Measurements from ENCODE around the gene ADARB2.
"Not testable (repeated sequence)": the region's sequence is repeated elsewhere in the genome, so short reads cannot be mapped to it uniquely, and the experiment has no call there.

The ADARB2 gene

DNA sequence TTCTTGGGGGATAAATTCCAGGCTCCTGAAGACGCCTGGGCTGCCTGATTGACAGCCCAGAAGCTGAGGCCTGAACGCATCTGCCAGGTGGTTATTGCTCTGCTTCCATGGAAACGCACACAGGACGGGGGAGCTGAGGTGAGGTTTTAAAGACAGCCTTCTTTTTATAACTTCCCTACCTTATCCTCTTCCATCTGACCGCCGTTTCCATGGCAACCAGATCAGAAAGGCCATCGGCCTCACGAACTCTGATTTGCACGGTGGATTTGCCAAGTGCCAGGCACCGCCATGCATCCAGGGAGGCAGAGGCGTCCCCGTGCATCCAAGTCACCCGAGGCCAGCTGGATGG is 260.9 kb downstream of the ADARB2 start:
- no peak for DNase-seq

DNA sequence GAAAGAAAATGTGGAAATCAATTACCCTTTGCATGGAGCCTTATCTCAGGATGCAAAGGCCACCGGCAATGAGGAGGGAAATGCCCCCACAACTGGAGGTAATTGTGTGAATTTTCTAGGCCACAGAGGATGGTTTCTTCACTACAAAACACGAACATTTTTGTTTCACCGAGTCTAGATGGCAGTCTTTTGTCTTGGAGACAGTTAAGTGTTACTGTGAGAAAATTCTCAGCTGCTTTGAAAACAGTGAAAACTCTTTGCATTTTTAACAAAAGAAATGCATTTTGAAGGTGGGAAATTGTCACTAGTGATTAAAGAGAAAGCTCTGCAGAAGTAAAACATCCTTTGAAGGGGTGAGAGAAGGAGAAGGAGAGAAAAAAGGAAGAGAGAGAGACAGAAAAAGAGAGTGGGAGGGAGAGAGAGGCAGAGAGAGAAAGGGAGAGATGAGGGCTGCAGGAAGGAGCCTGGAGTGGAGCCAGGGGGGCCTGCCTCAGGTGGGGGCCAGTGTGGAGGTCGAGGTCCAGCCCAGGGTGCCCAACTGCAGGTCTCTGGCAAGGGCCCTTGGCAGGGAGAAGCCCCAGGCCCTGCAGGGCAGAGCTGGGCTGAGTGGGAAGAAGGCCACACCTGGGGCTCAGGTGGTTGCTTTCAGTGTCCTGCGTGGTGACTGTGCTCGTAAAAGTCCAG is 261.4 kb downstream of the ADARB2 start:
- DNase-seq: no peak

DNA sequence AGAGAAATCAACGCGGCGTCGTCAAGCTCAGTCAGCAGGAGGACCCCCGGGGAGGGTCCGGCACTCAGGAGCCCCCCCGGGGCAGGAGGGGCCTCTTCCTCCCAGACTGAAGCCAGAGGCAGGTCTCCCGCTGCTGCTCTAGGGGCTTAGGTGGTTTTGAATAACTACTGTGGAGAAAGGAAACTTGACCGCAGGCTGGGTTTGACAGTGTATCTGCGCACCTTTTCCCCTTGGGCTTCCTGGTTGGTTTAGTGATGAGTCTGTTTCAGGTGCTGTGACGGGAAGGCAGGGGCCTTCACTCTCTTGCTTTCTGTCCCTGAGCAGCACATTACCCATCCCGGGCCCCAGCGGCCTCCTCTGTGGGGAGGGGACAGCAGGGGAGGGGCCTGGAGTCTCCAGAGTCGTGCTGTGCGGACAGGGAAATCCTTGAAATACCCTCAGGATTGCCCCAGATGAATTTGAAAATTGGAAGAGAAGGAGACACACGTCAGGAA is 262.2 kb downstream of the ADARB2 start:
- no peak for DNase-seq

DNA sequence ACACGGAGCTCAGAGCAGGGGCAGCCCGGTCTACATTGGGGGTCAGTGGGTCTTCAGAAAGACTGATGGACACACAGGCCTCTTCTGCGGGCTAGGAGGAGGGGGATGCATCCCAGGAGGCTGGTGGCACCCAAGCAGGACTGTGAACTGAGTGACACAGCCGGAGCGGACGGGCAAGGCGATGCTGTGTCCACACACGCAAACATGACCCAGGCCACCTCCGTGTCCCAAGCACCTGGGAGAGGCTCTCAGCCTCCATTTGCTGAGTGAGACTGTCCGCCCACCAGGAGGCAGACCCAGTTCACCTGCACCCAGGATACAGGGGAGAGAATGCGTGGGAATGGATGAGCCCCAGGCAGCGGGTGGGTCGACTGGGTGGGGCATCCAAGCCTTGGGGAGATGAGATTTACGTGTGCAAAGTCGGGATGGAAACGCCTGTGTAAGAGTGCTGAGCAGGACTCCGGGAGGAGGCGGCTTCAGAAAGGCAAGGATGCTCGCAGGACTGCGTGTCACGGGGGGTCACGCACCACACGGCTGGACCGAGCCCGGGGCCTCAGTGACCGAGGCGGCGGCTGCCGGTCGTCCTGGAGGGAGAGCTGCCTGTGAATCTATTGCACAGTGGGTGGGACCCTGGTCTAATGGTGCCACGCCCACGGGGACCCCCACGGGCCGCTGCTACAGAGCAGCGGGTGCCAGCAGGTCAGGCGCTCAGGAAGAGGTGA is 262.8 kb downstream of the ADARB2 start:
- no peak for DNase-seq

DNA sequence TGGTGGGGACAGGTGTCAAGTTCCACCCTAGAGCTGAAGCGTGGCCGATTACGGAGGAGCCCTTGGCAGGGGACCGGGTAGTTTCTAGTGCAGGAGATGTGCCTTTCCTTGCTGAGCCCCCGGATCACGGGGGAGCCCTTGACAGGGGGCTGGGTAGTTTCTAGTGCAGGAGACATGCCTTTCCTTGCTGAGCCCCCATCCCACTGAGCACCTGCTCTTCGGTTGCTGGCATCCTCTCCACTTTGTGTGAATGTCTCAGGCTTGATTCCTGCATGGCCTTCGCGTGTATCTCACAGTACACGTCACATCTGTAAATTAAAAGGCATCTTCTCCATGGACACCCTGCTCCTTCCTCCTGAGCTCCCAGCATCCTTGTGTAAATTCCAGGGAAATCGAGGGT is 263.5 kb downstream of the ADARB2 start:
- no peak for DNase-seq

DNA sequence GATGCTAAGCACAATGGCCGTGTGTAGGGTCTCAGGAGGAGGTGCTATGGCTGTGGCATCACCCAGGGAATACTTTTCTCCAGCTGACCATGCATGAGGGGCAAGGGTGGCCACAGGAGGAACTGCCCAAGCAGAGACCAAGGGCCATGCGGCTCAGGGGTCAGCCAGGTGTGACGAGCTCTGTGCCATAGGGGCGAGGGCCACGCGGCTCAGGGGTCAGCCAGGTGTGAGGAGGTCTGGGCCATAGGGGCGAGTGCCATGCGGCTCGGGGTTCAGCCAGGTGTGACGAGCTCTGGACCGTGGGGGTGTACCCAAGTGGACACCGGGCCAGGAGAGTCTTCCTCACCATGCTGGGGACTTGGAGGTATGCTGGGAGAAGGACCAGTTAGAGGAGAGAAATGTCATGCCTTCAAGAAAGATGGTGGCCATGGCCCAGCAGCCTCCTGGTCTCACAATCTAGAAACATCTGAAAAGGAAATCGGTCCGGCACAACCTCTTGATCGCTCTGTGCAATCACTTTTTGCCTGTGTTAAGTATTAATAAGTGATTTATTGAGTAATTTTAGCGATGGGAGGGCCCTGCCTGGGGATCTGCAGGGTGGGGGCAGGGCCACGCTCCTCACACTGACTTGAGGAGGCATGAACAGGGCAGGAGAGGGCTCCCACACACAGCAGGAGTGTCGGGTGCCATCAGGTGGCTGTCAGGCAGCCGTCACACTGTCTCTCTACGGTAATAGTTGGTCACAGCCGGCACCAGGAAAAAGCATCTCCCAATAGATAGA is 265.0 kb downstream of the ADARB2 start:
- no peak for DNase-seq

DNA sequence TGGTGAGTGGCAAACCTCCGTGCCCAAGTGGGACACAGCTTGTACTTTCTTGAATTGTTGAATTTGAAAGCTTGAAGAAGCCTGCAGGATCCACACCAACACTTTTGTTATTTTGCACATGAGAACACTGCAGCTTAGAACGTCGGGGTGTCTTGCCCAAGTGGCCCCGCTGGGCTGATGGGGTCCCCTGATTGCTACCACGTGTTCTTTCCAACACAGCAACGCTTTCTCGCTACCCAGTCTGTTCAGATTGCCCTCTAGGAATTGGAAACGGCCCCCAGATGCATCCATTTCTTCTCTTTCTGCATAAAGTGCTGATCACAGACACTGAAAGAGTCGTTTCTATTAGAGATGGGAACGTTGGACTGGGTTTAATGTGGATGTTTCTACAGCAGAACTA is 268.5 kb downstream of the ADARB2 start:
- no peak for DNase-seq

DNA sequence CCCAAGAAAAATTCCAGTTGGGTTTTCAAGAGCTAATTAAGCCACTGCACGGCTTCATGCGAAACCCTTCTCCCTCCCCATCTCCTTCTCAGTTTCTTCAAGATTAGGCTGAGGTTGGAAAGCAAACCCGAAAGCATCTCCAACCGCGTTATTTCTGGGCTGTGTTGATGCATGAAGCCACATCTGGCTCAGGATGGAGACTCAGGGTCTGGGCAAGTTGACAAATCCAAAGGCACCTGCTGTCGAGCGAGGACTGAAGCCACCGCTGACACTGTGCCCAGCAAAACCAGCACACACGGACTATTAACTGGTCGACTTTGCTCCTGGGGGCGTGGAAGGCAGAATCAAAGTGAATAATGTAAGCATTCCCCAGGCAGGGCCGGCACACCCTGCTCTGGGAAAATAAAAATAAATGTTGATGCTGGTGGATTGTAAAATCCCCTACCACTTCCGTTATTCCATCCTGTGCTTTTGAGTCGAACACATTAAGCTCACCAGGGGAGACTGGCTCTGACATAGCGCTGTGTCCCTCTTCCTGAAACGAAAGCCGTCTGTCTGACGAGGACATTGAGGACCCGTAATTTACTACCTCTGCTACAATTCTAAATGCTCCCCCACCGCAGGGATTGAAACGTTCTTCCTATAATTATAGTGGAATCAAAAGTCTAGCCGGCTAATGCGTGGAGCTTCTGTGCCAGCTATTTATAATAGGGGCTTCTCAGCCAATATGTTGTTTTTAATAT is 269.8 kb downstream of the ADARB2 start:
- DNase-seq: no peak

DNA sequence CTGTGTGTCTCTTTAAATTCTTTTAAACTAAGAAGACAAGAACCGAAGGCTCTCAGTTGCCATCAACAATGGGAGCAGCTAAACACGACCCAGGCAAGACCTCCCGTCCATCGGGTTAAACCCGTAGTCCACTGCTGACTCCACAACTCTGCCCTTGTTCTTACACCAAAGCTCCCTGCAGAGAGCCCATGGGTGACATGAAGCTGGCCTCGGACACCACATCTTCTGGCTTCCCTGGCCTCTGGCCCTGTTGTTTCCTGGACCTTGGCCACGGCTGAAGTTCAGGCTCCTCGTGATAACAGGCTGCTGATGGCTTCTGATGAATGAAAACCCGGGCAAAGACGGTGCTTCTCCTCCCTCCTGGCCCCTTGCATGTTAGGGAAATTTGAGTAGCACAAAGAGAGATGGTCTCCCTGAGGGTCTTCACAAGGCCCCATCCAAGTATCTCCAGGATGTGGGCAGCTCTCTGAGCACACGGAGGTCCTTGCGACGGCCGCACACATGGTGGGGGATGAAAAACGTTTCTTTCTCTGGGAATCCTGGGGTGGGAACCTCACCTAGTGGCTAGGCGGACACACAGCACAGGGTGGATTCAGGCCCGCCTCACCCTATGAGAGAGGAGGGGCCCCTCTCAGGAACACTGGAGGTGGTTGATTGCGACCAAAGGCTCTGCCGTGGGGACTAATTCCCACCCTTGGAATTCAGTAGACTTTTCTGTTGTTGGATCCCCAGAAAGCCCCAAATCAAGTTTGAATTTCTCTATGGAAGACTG is 271.1 kb downstream of the ADARB2 start:
- DNase-seq: no peak

DNA sequence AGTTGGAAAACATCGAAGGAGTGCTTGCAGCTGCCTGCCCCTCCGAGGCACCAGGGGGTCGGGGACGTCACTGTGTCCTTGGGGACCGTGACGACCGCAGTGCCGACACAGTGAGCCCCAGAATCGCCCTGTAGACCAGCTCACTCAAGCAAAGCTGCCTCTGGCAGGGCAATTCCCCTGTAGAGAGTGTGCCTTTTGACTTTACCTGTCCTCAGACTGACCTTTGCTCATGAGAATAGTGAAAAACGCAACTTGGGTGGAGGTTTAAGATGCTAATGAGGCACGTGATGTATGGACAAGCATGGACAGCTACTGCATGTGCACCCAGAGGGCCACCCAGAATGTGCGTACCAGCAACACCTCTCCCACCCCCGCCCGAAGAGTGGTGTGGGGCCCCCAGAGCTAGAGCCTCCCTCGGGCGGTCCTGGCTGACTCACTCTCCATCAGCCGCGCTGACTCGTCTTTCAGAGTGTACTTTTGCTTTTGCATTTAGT is 271.9 kb downstream of the ADARB2 start:
- no peak for DNase-seq

DNA sequence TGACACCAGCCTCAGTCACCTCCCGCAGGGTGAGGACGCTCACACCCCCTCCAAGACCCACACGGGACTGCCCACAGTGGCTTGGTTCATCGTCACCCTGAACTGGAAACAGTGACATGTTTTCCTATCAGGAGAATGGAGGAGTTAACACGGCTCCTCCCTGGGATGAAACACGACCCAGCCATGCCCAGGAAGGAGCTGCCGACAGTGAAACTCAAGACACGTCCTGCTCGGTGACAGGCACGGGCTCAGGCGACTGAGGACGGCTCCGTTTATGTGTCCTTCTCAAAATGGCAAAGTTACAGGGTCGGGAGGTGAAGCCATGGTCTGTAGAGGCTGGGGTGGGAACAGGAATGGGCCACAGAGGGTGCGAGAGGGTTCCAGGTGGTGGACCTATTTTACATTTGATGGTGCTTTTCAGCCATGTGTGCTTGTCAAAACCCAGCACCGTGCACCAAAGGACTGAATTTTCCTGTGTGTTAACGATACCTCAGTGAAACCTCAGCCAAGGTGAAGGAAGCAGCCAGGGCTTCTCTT is 272.4 kb downstream of the ADARB2 start:
- DNase-seq: no peak

DNA sequence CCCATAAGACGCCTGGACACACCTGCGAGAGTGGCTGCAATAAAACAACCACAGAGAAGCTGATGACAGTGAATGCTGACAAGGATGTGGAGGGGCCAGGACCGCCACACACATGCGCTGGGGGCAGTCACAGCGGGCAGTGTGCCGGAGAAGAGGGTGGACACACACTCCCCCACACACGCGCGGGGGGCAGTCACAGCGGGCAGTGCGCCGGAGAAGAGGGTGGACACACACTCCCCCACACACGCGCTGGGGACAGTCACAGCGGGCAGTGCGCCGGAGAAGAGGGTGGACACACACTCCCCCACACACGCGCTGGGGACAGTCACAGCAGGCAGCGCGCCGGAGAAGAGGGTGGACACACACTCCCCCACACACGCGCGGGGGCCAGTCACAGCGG is 273.4 kb downstream of the ADARB2 start:
- DNase-seq: not testable (repeated sequence)

DNA sequence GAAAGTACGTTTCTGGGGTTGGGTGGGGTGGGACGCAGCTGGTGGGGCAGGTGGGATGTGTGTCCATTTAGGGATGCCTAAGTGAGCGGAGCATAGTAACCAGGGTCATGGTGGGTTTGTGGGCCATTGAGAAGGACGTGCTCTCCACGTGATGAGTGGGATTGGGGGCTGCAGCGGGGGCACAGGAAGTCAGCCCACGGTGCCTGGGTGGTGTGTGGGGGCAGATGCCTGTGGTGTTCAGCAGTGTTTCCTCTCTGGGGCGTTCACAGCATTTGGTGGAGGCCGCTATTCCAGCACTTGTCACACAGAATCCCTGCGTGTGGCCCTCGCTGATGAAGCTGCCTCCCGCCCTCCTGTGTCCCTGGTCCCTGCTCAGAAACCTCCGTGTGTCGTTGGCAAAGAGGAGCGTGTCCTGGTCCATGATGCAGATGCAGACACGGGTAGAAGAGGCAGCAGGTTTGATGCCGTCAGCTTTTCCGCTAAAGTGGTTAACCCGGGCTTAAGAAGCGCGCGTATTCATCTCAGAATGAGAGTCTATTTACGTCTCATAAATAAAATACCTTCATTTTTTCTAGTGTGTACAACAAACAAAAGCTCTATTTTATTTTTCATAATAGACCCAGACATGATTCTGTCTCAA is 274.2 kb downstream of the ADARB2 start:
- DNase-seq: no peak

DNA sequence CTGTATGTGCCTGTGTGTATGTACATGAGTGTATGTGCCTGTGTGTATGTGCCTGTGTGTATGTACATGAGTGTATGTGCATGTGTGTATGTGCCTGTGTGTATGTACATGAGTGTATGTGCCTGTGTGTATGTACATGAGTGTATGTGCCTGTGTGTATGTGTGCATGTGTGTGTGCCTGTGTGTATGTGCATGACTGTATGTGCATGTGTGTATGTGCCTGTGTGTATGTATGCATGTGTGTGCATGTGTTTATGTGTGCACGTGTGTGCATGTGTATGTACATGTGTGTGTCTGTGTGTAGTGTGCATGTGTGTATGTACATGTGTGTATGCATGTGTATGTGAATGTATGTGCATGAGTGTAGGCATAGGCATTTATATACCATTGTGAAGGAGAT is 274.8 kb downstream of the ADARB2 start:
- no peak for DNase-seq

DNA sequence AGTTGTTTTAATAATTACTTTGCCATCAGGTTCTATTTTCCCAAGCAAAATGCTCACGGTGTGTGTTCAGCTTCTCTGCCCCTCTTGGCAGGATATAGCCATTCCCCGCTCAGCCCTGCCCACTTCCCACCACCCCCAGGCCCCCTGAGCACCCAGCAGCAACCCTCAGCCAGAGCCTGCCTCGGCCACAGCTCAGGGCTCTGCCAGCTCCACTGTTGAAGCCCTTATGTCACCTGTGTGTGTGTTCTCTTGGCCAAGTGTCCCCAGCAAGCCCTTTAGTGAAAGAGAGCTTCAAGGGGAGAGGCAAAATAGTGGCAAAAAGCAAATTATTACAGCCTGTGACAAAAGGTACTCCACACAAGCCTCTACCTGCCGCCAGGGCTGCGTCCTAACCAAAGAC is 275.3 kb downstream of the ADARB2 start:
- no peak for DNase-seq

DNA sequence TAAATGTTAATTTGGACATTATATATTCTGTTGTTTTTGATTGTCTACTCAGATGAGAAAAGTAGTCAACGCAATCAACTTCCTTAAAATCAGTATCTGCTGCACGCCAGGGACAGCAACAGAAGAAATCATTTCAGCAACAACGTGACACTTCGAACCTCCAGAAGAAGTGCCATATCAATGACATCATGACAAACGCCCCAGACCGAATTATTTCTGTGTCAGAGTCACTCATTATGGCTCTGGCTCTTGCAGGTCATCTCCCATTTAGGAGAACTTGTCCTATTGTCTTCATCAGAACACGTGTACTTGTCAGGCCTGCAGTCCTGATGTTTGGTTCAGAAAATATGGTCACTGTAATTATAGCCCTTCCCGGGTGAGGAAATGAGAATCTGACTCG is 276.3 kb downstream of the ADARB2 start:
- DNase-seq: no peak

DNA sequence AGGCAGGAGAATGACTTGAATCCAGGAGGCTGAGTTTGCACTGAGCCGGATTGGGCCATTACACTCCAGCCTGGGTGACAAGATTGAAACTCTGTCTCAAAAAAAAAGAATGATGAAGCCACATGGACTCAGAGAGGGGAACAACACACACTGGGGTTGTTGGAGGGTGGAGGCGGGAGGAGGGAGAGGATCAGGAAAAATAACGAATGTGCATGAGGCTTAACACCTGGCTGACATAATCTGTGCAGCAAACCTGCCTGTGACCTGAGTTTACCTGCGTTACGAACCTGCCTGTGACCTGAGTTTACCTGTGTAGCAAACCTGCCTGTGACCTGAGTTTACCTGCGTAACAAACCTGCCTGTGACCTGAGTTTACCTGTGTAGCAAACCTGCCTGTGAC is 277.7 kb downstream of the ADARB2 start:
- not testable (repeated sequence) for DNase-seq

DNA sequence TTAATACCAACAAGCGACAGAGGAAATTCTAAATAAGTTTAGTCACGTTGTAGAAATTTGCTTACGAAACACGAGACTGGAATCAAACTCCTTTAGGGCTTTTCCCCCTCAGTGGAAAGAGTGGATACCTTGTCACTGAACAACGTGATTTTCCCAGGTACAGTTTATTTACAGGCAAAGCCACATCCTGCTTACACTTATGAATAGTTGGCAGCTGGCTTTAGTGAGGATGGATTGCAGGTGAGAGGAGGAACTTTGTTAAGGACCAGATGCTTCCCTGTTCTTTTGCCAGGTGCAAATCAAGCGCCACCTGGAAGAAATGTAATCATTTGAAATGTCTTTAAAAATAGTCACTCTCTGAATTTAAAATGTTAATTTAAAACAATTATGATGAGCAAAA is 282.4 kb downstream of the ADARB2 start:
- DNase-seq: no peak

DNA sequence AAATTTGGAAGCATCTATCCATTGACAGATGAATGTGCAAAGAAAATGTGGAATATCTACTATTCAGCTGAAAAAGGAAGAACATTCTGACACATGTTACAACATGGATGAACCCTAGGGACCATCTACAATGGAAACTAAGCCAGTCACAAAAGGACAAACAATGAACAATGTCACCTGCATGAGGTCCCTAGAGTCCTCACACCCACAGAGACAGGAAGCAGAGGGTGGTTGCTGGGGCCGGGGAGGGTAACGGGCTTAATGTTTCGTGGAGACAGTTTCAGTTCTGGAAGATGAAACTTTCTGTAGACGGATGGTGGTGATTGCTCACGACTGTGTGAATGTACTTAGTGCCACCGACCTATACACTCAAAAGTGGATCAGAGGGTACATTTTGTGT is 282.9 kb downstream of the ADARB2 start:
- DNase-seq: peak; percentile 59

DNA sequence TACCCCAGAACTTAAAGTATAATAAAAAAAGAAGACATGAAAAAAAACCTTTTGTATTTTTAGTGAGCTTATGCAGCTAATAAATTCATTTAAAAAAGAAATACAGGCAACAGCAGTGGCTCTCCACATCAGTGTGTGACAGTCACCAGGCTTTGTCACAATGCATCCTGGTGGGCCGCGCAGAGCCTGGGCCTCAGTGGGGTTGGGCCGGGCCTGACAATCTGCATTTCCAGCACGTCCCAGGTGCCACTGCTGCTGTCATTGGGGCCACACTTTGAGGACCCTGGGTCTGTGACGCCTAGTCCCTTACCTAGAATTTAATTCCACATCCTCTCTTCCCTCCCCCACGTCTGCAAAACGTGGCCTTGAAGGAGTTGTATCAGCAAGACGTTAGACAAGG is 284.5 kb downstream of the ADARB2 start:
- no peak for DNase-seq

DNA sequence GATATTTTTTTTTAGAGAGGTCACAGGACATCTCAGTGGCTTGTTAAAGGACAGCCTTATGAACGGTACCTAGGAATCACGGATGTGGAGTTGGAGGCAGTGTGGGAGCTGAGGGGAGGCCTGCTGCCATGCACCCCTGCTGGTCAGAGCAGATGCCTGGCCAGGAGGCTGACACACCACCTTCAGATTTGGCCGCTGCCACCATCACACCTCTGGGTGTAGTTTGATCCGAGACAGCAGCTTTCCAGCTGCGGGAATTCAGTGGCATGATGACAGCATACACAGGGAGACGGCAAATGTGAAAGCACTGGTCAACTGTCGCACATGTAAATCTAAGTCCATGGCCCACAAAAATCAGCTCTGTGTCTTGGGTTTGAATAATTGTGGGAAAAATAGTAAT is 285.4 kb downstream of the ADARB2 start:
- no peak for DNase-seq

Data from NCI-H1436 (cell line).